Neural progenitor cell (in vitro differentiated cells): ENCODE data around the gene YEATS4.

Experiments used
- EZH2 ChIP-seq: fragments of 200-600 bp; sonication (generic); IDR thresholded peaks from 2 replicates; pipeline ENCODE4 v1.6.1; 2017; ENCODE audit warnings: antibody characterized with exemption, mild to moderate bottlenecking, moderate library complexity
- EZH2phosphoT487 ChIP-seq: fragments of 200-600 bp; sonication (generic); IDR thresholded peaks from 2 replicates; pipeline ENCODE4 v1.6.1; 2017; ENCODE audit warnings: antibody characterized with exemption
- TF ChIP-seq, protein P1 (sequence below): fragments of 200-600 bp; sonication (generic); IDR thresholded peaks from 2 replicates; pipeline ENCODE4 v1.5.1; 2017; ENCODE audit warnings: antibody characterized with exemption, mild to moderate bottlenecking

GRCh38 chr12:69338936-69339335, 20.6 kb upstream of the YEATS4 start:
- TF ChIP-seq, protein P1, sequence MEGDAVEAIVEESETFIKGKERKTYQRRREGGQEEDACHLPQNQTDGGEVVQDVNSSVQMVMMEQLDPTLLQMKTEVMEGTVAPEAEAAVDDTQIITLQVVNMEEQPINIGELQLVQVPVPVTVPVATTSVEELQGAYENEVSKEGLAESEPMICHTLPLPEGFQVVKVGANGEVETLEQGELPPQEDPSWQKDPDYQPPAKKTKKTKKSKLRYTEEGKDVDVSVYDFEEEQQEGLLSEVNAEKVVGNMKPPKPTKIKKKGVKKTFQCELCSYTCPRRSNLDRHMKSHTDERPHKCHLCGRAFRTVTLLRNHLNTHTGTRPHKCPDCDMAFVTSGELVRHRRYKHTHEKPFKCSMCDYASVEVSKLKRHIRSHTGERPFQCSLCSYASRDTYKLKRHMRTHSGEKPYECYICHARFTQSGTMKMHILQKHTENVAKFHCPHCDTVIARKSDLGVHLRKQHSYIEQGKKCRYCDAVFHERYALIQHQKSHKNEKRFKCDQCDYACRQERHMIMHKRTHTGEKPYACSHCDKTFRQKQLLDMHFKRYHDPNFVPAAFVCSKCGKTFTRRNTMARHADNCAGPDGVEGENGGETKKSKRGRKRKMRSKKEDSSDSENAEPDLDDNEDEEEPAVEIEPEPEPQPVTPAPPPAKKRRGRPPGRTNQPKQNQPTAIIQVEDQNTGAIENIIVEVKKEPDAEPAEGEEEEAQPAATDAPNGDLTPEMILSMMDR, result no peak
- TF ChIP-seq EZH2, result no peak
- no peak for TF ChIP-seq EZH2phosphoT487
